OCI-LY1 (cell line): ENCODE data around the gene TSC22D2.

ENCODE experiments used
- H2AFZ ChIP-seq: fragments of 200-600 bp; sonication (generic), shearing (Covaris generic); 2 replicates; pipeline ENCODE4 v1.6.0; 2014; ENCODE audit warnings: antibody characterized with exemption, mild to moderate bottlenecking, low read length
- H3F3A ChIP-seq: fragments of 200-600 bp; sonication (generic), shearing (Covaris generic); 2 replicates; pipeline ENCODE4 v1.6.0; 2014; ENCODE audit warnings: mild to moderate bottlenecking, antibody characterized with exemption, low read length, moderate library complexity; ENCODE audit not compliant: insufficient read depth
- H3K27ac ChIP-seq: fragments of 200-600 bp; sonication (generic); 2 replicates; pipeline ENCODE4 v1.5.1; 2014; ENCODE audit warnings: low read length, mixed run types, mild to moderate bottlenecking, low read depth; ENCODE audit not compliant: poor library complexity, severe bottlenecking
- H3K27me3 ChIP-seq: fragments of 200-600 bp; sonication (generic); 2 replicates; pipeline ENCODE4 v1.6.0; 2014; ENCODE audit warnings: antibody characterized with exemption, mild to moderate bottlenecking, low read length, moderate library complexity; ENCODE audit not compliant: insufficient read depth
- H3K36me3 ChIP-seq: fragments of 200-600 bp; sonication (generic); 2 replicates; pipeline ENCODE4 v1.6.1; 2014; ENCODE audit warnings: mild to moderate bottlenecking, antibody characterized with exemption, low read length, moderate library complexity, mixed read lengths; ENCODE audit not compliant: insufficient read depth
- H3K4me1 ChIP-seq: fragments of 200-600 bp; sonication (generic); 2 replicates; pipeline ENCODE4 v1.5.1; 2014; ENCODE audit warnings: mild to moderate bottlenecking, low read length, moderate library complexity; ENCODE audit not compliant: insufficient read depth, severe bottlenecking
- H3K4me2 ChIP-seq: fragments of 200-600 bp; sonication (generic), shearing (Covaris generic); 2 replicates; pipeline ENCODE4 v1.6.1; 2014; ENCODE audit warnings: low read length
- H3K4me3 ChIP-seq: fragments of 200-600 bp; sonication (generic); 2 replicates; pipeline ENCODE4 v1.5.1; 2014; ENCODE audit warnings: low read length, low read depth, mild to moderate bottlenecking, mixed read lengths; ENCODE audit not compliant: poor library complexity, severe bottlenecking
- H3K79me2 ChIP-seq: fragments of 200-600 bp; shearing (Covaris generic); 2 replicates; pipeline ENCODE4 v1.6.1; 2016; ENCODE audit warnings: mixed run types, low read length, mixed read lengths; ENCODE audit not compliant: insufficient read depth
- H3K9ac ChIP-seq: fragments of 200-600 bp; sonication (generic), shearing (Covaris generic); 2 replicates; pipeline ENCODE4 v1.6.1; 2014; ENCODE audit warnings: mild to moderate bottlenecking, low read length, mixed read lengths
- H3K9me2 ChIP-seq: fragments of 200-600 bp; sonication (generic), shearing (Covaris generic); 2 replicates; pipeline ENCODE4 v1.6.1; 2014; ENCODE audit warnings: low read depth, mild to moderate bottlenecking, low read length, mixed read lengths
- H3K9me3 ChIP-seq: fragments of 200-600 bp; shearing (Covaris generic); 2 replicates; pipeline ENCODE4 v1.6.1; 2014; ENCODE audit warnings: low read length, mixed read lengths
- H4K20me1 ChIP-seq: fragments of 200-600 bp; sonication (generic), shearing (Covaris generic); 2 replicates; pipeline ENCODE4 v1.6.0; 2016; ENCODE audit warnings: mild to moderate bottlenecking, low read length; ENCODE audit not compliant: insufficient read depth
- EZH2 ChIP-seq: fragments of 200-600 bp; sonication (generic), shearing (Covaris generic); IDR thresholded peaks from 2 replicates; pipeline ENCODE4 v1.8.0; 2017; ENCODE audit warnings: borderline replicate concordance, mixed run types, mild to moderate bottlenecking, antibody characterized with exemption, low read length, moderate library complexity, mixed read lengths
- TF ChIP-seq, protein P1 (sequence below): fragments of 200-600 bp; sonication (generic), shearing (Covaris generic); IDR thresholded peaks from 2 replicates; pipeline ENCODE4 v1.5.1; 2017; ENCODE audit warnings: mild to moderate bottlenecking, antibody characterized with exemption, low read length, moderate library complexity, mixed read lengths

Gene TSC22D2

DNA sequence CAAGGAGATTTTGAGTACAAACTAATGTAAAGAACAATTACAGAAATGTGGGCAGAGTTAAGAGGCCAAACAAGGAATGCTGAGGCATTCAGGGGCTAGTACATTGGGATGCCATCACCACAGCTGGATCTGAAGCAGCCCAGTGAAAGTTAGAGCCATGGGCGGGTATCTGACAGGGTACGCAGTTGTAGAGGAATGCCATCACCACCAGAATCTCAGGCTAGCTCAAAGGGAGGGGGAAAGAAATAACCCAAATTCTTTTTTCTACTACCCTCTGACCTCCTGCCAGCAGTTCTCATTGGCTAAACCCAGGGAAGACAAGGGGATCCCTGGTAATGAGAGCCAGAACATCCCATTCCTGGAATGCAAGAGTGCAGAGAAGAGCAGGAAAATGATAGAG, 9.0 kb upstream of the TSC22D2 start:
- no peaks in the 10 kb centered on the region for H3K4me1 ChIP-seq
- no peak for TF ChIP-seq EZH2
- TF ChIP-seq, protein P1, sequence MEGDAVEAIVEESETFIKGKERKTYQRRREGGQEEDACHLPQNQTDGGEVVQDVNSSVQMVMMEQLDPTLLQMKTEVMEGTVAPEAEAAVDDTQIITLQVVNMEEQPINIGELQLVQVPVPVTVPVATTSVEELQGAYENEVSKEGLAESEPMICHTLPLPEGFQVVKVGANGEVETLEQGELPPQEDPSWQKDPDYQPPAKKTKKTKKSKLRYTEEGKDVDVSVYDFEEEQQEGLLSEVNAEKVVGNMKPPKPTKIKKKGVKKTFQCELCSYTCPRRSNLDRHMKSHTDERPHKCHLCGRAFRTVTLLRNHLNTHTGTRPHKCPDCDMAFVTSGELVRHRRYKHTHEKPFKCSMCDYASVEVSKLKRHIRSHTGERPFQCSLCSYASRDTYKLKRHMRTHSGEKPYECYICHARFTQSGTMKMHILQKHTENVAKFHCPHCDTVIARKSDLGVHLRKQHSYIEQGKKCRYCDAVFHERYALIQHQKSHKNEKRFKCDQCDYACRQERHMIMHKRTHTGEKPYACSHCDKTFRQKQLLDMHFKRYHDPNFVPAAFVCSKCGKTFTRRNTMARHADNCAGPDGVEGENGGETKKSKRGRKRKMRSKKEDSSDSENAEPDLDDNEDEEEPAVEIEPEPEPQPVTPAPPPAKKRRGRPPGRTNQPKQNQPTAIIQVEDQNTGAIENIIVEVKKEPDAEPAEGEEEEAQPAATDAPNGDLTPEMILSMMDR: no peak
- no peaks in the 10 kb centered on the region for H3K79me2 ChIP-seq
- no peaks in the 10 kb centered on the region for H4K20me1 ChIP-seq
- H3K36me3 ChIP-seq: no peaks in the 10 kb centered on the region
- no peaks in the 10 kb centered on the region for H3K9me2 ChIP-seq
- H3K27ac ChIP-seq: no peak overlapping the region
- no peaks in the 10 kb centered on the region for H3K9me3 ChIP-seq
- H3K4me3 ChIP-seq: no peak overlapping the region
- no peak overlapping the region for H3K4me2 ChIP-seq
- no peaks in the 10 kb centered on the region for H3K27me3 ChIP-seq
- H3K9ac ChIP-seq: no peak overlapping the region
- no peak overlapping the region for H2AFZ ChIP-seq
- H3F3A ChIP-seq: no peaks in the 10 kb centered on the region

GRCh38 chr3:150401285-150401684, 6.8 kb upstream of the TSC22D2 start:
- no peaks in the 10 kb centered on the region for H3K36me3 ChIP-seq
- H3F3A ChIP-seq: no peaks in the 10 kb centered on the region
- H3K79me2 ChIP-seq: no peaks in the 10 kb centered on the region
- no peak overlapping the region for H2AFZ ChIP-seq
- no peak overlapping the region for H3K9ac ChIP-seq
- no peaks in the 10 kb centered on the region for H3K4me1 ChIP-seq
- H3K4me2 ChIP-seq: no peak overlapping the region
- no peaks in the 10 kb centered on the region for H4K20me1 ChIP-seq
- no peaks in the 10 kb centered on the region for H3K9me3 ChIP-seq
- no peak overlapping the region for H3K4me3 ChIP-seq
- no peaks in the 10 kb centered on the region for H3K9me2 ChIP-seq
- H3K27me3 ChIP-seq: no peaks in the 10 kb centered on the region
- no peak for TF ChIP-seq EZH2
- TF ChIP-seq, protein P1: no peak
- no peak overlapping the region for H3K27ac ChIP-seq

- peaks cover 4% of the 10 kb centered on the region for H3K4me1 ChIP-seq
- TF ChIP-seq, protein P1: no peak
- TF ChIP-seq EZH2: no peak
- H3K36me3 ChIP-seq: no peaks in the 10 kb centered on the region
- no peak overlapping the region for H3K4me2 ChIP-seq
- no peaks in the 10 kb centered on the region for H3K9me2 ChIP-seq
- no peaks in the 10 kb centered on the region for H3F3A ChIP-seq
- H4K20me1 ChIP-seq: no peaks in the 10 kb centered on the region
- H3K27ac ChIP-seq: no peak overlapping the region
- no peak overlapping the region for H2AFZ ChIP-seq
- H3K9me3 ChIP-seq: no peaks in the 10 kb centered on the region
- H3K79me2 ChIP-seq: no peaks in the 10 kb centered on the region
- no peak overlapping the region for H3K4me3 ChIP-seq
- H3K9ac ChIP-seq: no peak overlapping the region
- H3K27me3 ChIP-seq: no peaks in the 10 kb centered on the region
These were observed 5.9 kb upstream of the TSC22D2 start for GRCh38 chr3:150402217-150402616.
